HepG2 (cell line): ENCODE measurements around the gene C3orf52. TPM values are rescaled to one million over a fixed set of nuclear protein-coding genes. Genes with fewer than 3 reads are reported as not detected.
A peak's percentile ranks its signal among the peaks of the same experiment; 100 is the strongest.

ENCODE experiments used
- ATAC-seq: fragments of 200-7000 bp; cut with Tn5 transposase; 3 replicates; pipeline ENCODE4 v1.9.1; 2020; ENCODE audit warnings: mild to moderate bottlenecking, moderate library complexity
- BruUV-seq: library from RNA; stranded (reverse); fragments of 400-500 nt; replicated peaks from 2 replicates; lab custom pipeline; 2021; lab: Mats Ljungman, UMichigan
- CTCF ChIA-PET: fragments of 300-600 bp; formaldehyde crosslinking; extraction: SDS; loops from one replicate; lab custom pipeline; 2021; ENCODE audit warnings: low total read pairs, inconsistent platforms, low intra/inter-chr PET ratio; lab: Yijun Ruan, JAX
- POLR2A ChIA-PET: fragments of 350-600 bp; sonication (Branson Sonifier 250); formaldehyde crosslinking; loops from one replicate; lab custom pipeline; 2020; ENCODE audit warnings: antibody characterized with exemption, inconsistent platforms; lab: Yijun Ruan, JAX
- DNase-seq: peaks from one replicate; pipeline ENCODE4 v3.0.0-alpha.2; 2015; ENCODE audit warnings: low spot score
- FAIRE-seq: peaks from 3 replicates; lab custom pipeline; 2011; peaks lifted over from hg19 to GRCh38; lab: Jason Lieb, UNC
- H2AFZ ChIP-seq: one replicate; pipeline ENCODE4 v1.6.1; 2011; ENCODE audit warnings: low read length, inconsistent platforms
- H3K27ac ChIP-seq: fragments of 300-600 bp; 3 replicates; pipeline ENCODE4 v1.8.0; 2011; ENCODE audit warnings: mixed run types, mild to moderate bottlenecking, mixed read lengths, low read length, inconsistent platforms; ENCODE audit not compliant: insufficient read depth; ENCODE audit errors: extremely low read length
- H3K27me3 ChIP-seq, 2 experiments: fragments of 200-600 bp in 1 of 2; 2 replicates in 1 of 2; 3 replicates in 1 of 2; pipeline versions ENCODE4 v1.6.0 to v1.8.0; 2011; ENCODE audit warnings: low read length in 2 of 2, mild to moderate bottlenecking in 2 of 2, moderate library complexity in 2 of 2, inconsistent platforms in 1 of 2; ENCODE audit not compliant: insufficient read depth in 2 of 2, control insufficient read depth in 1 of 2
- H3K36me3 ChIP-seq, 2 experiments: fragments of 200-600 bp in 1 of 2; replicated peaks in 1 of 2; 2 replicates in 1 of 2; 3 replicates in 1 of 2; pipeline versions ENCODE4 v1.5.1 to v1.8.0; 2011; ENCODE audit warnings: low read length in 2 of 2, inconsistent platforms in 1 of 2; ENCODE audit not compliant: insufficient read depth in 2 of 2, control insufficient read depth in 1 of 2
- H3K4me1 ChIP-seq: 2 replicates; pipeline ENCODE4 v1.5.1; 2012; ENCODE audit warnings: low read length, inconsistent platforms; ENCODE audit not compliant: insufficient read depth
- H3K4me2 ChIP-seq: 2 replicates; pipeline ENCODE4 v1.6.0; 2011; ENCODE audit warnings: low read depth, low read length, inconsistent platforms
- H3K4me3 ChIP-seq, 3 experiments: fragments of 200-600 bp in 1 of 3; sonication (generic), shearing (Covaris generic) in 1 of 3; replicated peaks in 1 of 3; 2 replicates each; pipeline ENCODE4 v1.5.1; 2011 to 2016; ENCODE audit warnings: low read length in 3 of 3, inconsistent platforms in 2 of 3, low read depth in 2 of 3, mild to moderate bottlenecking in 2 of 3, control low read depth in 1 of 3, mixed read lengths in 1 of 3; ENCODE audit not compliant: insufficient read depth in 1 of 3
- H3K79me2 ChIP-seq: one replicate; pipeline ENCODE4 v1.6.1; 2011; ENCODE audit warnings: low read length, inconsistent platforms; ENCODE audit not compliant: insufficient read depth
- H3K9ac ChIP-seq: 2 replicates; pipeline ENCODE4 v1.6.0; 2011; ENCODE audit warnings: mild to moderate bottlenecking, low read depth, low read length, inconsistent platforms; ENCODE audit not compliant: insufficient read depth
- H3K9me3 ChIP-seq: 2 replicates; pipeline ENCODE4 v1.5.1; 2012; ENCODE audit warnings: mild to moderate bottlenecking, low read length
- H4K20me1 ChIP-seq: 2 replicates; pipeline ENCODE4 v1.6.0; 2011; ENCODE audit warnings: inconsistent platforms, mild to moderate bottlenecking, low read length, moderate library complexity; ENCODE audit not compliant: insufficient read depth
- EED ChIP-seq: sonication (generic); formaldehyde crosslinking; IDR thresholded peaks from 2 replicates; pipeline ENCODE4 v1.5.0; 2020; ENCODE audit warnings: mild to moderate bottlenecking, missing genetic modification reagents
- FOSL1 ChIP-seq: sonication (generic); formaldehyde crosslinking; IDR thresholded peaks from 2 replicates; pipeline ENCODE4 v1.9.0; 2021; ENCODE audit warnings: missing genetic modification reagents, borderline replicate concordance
- FOSL2 ChIP-seq: sonication (generic); formaldehyde crosslinking; IDR thresholded peaks from 2 replicates; pipeline ENCODE4 v1.4.0; 2020; ENCODE audit warnings: missing genetic modification reagents
- GATAD2A ChIP-seq: IDR thresholded peaks from 2 replicates; pipeline ENCODE4 v1.6.1; 2016
- HNF4A ChIP-seq: sonication (generic); formaldehyde crosslinking; IDR thresholded peaks from 2 replicates; pipeline ENCODE4 v1.4.0; 2020; ENCODE audit warnings: missing genetic modification reagents
- HNF4G ChIP-seq, 2 experiments: sonication (generic) in 1 of 2; formaldehyde crosslinking in 1 of 2; IDR thresholded peaks; 2 replicates each; pipeline versions ENCODE4 v1.4.0 to v1.6.1; 2011 to 2020; ENCODE audit warnings: borderline replicate concordance in 2 of 2, low read depth in 2 of 2, mild to moderate bottlenecking in 2 of 2, low read length in 1 of 2, missing genetic modification reagents in 1 of 2, moderate library complexity in 1 of 2
- JUND ChIP-seq: sonication (generic); formaldehyde crosslinking; IDR thresholded peaks from 2 replicates; pipeline ENCODE4 v1.8.0; 2022; ENCODE audit warnings: mild to moderate bottlenecking, missing genetic modification reagents
- MLLT10 ChIP-seq: sonication (generic); formaldehyde crosslinking; IDR thresholded peaks from 2 replicates; pipeline ENCODE4 v1.4.0; 2020; ENCODE audit warnings: missing genetic modification reagents
- NR2F1 ChIP-seq, 2 experiments: fragments of 450-650 bp in 1 of 2; formaldehyde crosslinking in 1 of 2; IDR thresholded peaks; 2 replicates each; pipeline versions ENCODE4 v1.5.0 to v1.6.1; 2016 to 2020; ENCODE audit warnings: mild to moderate bottlenecking in 1 of 2, missing compliant biosample characterization in 1 of 2, missing genetic modification reagents in 1 of 2, moderate library complexity in 1 of 2
- RXRB ChIP-seq: IDR thresholded peaks from 2 replicates; pipeline ENCODE4 v1.6.1; 2016; ENCODE audit warnings: borderline replicate concordance, missing genetic modification reagents, missing compliant biosample characterization
- XRCC5 ChIP-seq: fragments of 200-400 bp; formaldehyde crosslinking; optimal IDR thresholded peaks from 2 replicates; pipeline ENCODE3; 2017; ENCODE audit warnings: mild to moderate bottlenecking, low read length
- WGBS: methylation state at CpG from one replicate; pipeline ENCODE4 v1.1.6; 2017; ENCODE audit warnings: low lambda C conversion rate; 5-methylcytosine and 5-hydroxymethylcytosine counted together
- in situ Hi-C: cut with HindIII; loops from 2 replicates; pipeline ENCODE4 v1.10.0; 2017; ENCODE audit warnings: low pct_unique_long_range_greater_than_20kb; ENCODE audit not compliant: extremely low pct_ligation_motif_present
- intact Hi-C: fragments of 100-400 bp; cut with micrococcal nuclease; formaldehyde crosslinking; loops from one replicate; pipeline ENCODE4 v1.10.0; 2022; ENCODE audit not compliant: unreplicated experiment
- polyA plus RNA-seq, 8 experiments: library from polyadenylated mRNA; depleted of rRNA in 3 of 8; stranded (reverse) in 7 of 8; unstranded in 1 of 8; fragments of >200 nt; fragmentation: Illumina TruSeq in 4 of 8; extraction: Trizol in 4 of 8; gene quantifications; 2 replicates each; pipeline versions ENCODE4 v1.2.1 to v1.2.3, GENCODE V29; 2011 to 2016; ENCODE audit warnings: low read depth in 4 of 8, missing spikeins in 1 of 8, mixed read lengths in 1 of 8; ENCODE audit not compliant: insufficient read depth in 1 of 8
- total RNA-seq, 5 experiments: library from RNA; depleted of rRNA; stranded (reverse); fragments of >200 nt; fragmentation: Illumina TruSeq; extraction: Trizol; gene quantifications; 2 replicates each; pipeline ENCODE4 v1.2.3, GENCODE V29; 2016; ENCODE audit warnings: low read depth in 1 of 5

C3orf52 gene
- total and polyA plus RNA-seq, 2 of the 13 experiments (the other 11 are each of a cell fraction or from before 2014, with no cell fraction given), result 0.79 to 1.2 TPM

DNA sequence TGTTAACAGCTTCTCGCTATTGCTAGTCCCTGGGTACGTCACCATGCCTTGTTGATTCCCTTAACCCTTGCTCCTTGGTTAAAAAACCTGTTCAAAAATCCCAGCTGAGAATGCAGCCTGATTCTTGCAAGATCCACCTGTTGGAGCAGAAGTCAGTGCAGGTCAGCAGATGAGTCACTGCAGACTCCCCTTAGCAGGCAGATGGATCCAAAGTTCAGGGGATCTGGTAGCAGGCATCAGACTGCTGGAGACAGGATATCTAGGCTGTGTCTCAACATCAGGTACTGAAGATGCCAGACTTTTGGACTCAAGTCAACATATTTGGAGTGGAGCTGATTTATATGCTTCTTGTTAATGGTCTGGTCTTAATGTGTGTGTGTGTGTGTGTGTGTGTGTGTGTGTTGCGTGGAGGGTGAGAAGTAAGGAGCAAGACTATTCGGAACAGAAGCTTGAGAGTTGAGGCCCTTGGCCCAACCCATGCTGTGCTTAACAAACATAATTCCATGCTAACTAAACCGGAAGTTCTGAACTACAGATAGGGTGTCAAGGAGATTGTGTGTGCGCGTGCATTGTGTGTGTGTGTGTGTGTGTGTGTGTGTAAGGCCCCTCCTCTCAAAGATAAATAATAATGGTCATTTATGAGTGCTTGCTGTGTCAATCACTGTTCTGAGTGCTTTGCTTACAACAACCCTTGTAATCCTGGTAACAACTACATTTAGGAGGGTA lies 1.0 kb upstream of the C3orf52 start:
- Histone ChIP-seq H3K36me3 (no peaks in the 10 kb centered on the region), H3K4me2 (peak overlapping the region; percentile 68), H3K79me2 (no peaks in the 10 kb centered on the region), H3K4me1 (peaks cover 28% of the 10 kb centered on the region), H3K9me3 (no peaks in the 10 kb centered on the region), H4K20me1 (no peaks in the 10 kb centered on the region), H3K27ac (no peak overlapping the region), H3K9ac (no peak overlapping the region), H3K27me3 (no peaks in the 10 kb centered on the region; a peak in 2 of 5 replicates), H2AFZ (no peak overlapping the region), H3K4me3 (no peak overlapping the region; a peak in 1 of 6 replicates)
- peak; percentile 39 for DNase-seq
- peak; percentile 66 for ATAC-seq
- FAIRE-seq, result peak; percentile 61
- in situ Hi-C loops, result no loop called here
- TF ChIP-seq HNF4A (CRISPR knock-in tag) (peak; percentile 70), RXRB (CRISPR knock-in tag) (0 out of 2 replicates have a peak, but pooled peaks have one; percentile 14), GATAD2A (0 out of 2 replicates have a peak, but pooled peaks have one; percentile 17), NR2F1 (CRISPR knock-in tag; IDR thresholded peaks at IDR 0.05) (0 out of 4 replicates have a peak, but pooled peaks of 1 of the 2 experiments have one; percentile 22), XRCC5 (no peak), EED (CRISPR knock-in tag) (no peak), HNF4G (IDR thresholded peaks at IDR 0.05; ENCODE audit: borderline replicate concordance, low read depth, low read length) (0 out of 2 replicates have a peak, but pooled peaks have one; percentile 10), HNF4G (CRISPR knock-in tag; IDR thresholded peaks at IDR 0.05; ENCODE audit: borderline replicate concordance, low read depth) (no peak), FOSL2 (CRISPR knock-in tag) (peak; percentile 93), FOSL1 (CRISPR knock-in tag) (0 out of 2 replicates have a peak, but pooled peaks have one; percentile 25), MLLT10 (CRISPR knock-in tag) (no peak), JUND (CRISPR knock-in tag) (peak; percentile 22; the same call in 1 of the 2 replicates)
- BruUV-seq, result no TSS peak
- ChIA-PET CTCF (no interaction called here), POLR2A (interaction anchor here (1.2 kb wide), 1 partner anchor 13 kb away, joined by 3 read pairs; no protein-coding TSS in a partner anchor)
- WGBS, result 47% methylated on average over 7 of the region's 7 CpGs
- intact Hi-C loops, result no loop called here
